ENCODE measurements around the gene TMOD3. TPM values are rescaled to one million over a fixed set of nuclear protein-coding genes. Genes with fewer than 3 reads are reported as not detected.

The TMOD3 gene
- total RNA-seq, 1 donor from 2014 or later: 39.0 TPM

GRCh38 chr15:51801391-51801835 is 28.0 kb upstream of the TMOD3 start:
- ChIA-PET POLR2A (no interaction called here), CTCF (interaction anchor here (2.1 kb wide), 1 partner anchor 87 kb away, joined by 4 read pairs; no protein-coding TSS in a partner anchor)
- H3K4me3 Mint-ChIP-seq: no peak overlapping the region
- DNase-seq (no peak), ATAC-seq (ENCODE audit: low read depth) (peak; percentile 81)
- no peaks in the 10 kb centered on the region for H3K27me3 Mint-ChIP-seq
- H3K36me3 Mint-ChIP-seq (ENCODE audit: low read depth): peaks cover 42% of the 10 kb centered on the region
- no peaks in the 10 kb centered on the region for H3K9me3 Mint-ChIP-seq
- intact Hi-C loops (cut with micrococcal nuclease): no loop called here
- peaks cover 6% of the 10 kb centered on the region for H3K4me1 Mint-ChIP-seq
- no peak overlapping the region for H3K27ac Mint-ChIP-seq
- no peak for TF ChIP-seq CTCF (IDR thresholded peaks at IDR 0.05)

- H3K4me3 Mint-ChIP-seq: no peak overlapping the region
- no peaks in the 10 kb centered on the region for H3K9me3 Mint-ChIP-seq
- ChIA-PET POLR2A (no interaction called here), CTCF (interaction anchor here (2.1 kb wide), 1 partner anchor 86 kb away, joined by 4 read pairs; no protein-coding TSS in a partner anchor)
- TF ChIP-seq CTCF (IDR thresholded peaks at IDR 0.05): no peak
- no peak for DNase-seq
- H3K36me3 Mint-ChIP-seq (ENCODE audit: low read depth): peaks cover 54% of the 10 kb centered on the region
- ATAC-seq (ENCODE audit: low read depth): no peak
- H3K27ac Mint-ChIP-seq: no peak overlapping the region
- intact Hi-C loops (cut with micrococcal nuclease): no loop called here
- no peaks in the 10 kb centered on the region for H3K27me3 Mint-ChIP-seq
- H3K4me1 Mint-ChIP-seq: peaks cover 6% of the 10 kb centered on the region
Observed at GRCh38 chr15:51802593-51802992, 26.9 kb upstream of the TMOD3 start.

GRCh38 chr15:51803965-51804364 is 25.5 kb upstream of the TMOD3 start:
- no peak overlapping the region for H3K4me3 Mint-ChIP-seq
- ATAC-seq (ENCODE audit: low read depth) (no peak), DNase-seq (no peak)
- no peak for TF ChIP-seq CTCF (IDR thresholded peaks at IDR 0.05)
- peaks cover 56% of the 10 kb centered on the region for H3K36me3 Mint-ChIP-seq (ENCODE audit: low read depth)
- no peaks in the 10 kb centered on the region for H3K9me3 Mint-ChIP-seq
- POLR2A ChIA-PET: no interaction called here
- CTCF ChIA-PET: no interaction called here
- H3K4me1 Mint-ChIP-seq: peaks cover 6% of the 10 kb centered on the region
- H3K27me3 Mint-ChIP-seq: no peaks in the 10 kb centered on the region
- intact Hi-C loops (cut with micrococcal nuclease): no loop called here
- no peak overlapping the region for H3K27ac Mint-ChIP-seq

- Mint-ChIP-seq H3K27me3 (no peaks in the 10 kb centered on the region), H3K4me3 (no peak overlapping the region), H3K36me3 (ENCODE audit: low read depth) (peaks cover 51% of the 10 kb centered on the region), H3K4me1 (peaks cover 5% of the 10 kb centered on the region), H3K9me3 (no peaks in the 10 kb centered on the region), H3K27ac (no peak overlapping the region)
- CTCF ChIA-PET: no interaction called here
- intact Hi-C loops (cut with micrococcal nuclease): no loop called here
- no peak for TF ChIP-seq CTCF (IDR thresholded peaks at IDR 0.05)
- POLR2A ChIA-PET: no interaction called here
- ATAC-seq (ENCODE audit: low read depth) (no peak), DNase-seq (no peak)
Observed at GRCh38 chr15:51806123-51806522, 23.3 kb upstream of the TMOD3 start.

- Mint-ChIP-seq H3K9me3 (no peaks in the 10 kb centered on the region), H3K36me3 (ENCODE audit: low read depth) (peaks cover 48% of the 10 kb centered on the region), H3K27ac (no peak overlapping the region), H3K4me1 (no peaks in the 10 kb centered on the region), H3K4me3 (no peak overlapping the region), H3K27me3 (no peaks in the 10 kb centered on the region)
- ChIA-PET POLR2A (no interaction called here), CTCF (no interaction called here)
- ATAC-seq (ENCODE audit: low read depth) (no peak), DNase-seq (no peak)
- intact Hi-C loops (cut with micrococcal nuclease): no loop called here
- no peak for TF ChIP-seq CTCF (IDR thresholded peaks at IDR 0.05)
Observed at GRCh38 chr15:51809457-51809856, 20.0 kb upstream of the TMOD3 start.

All from activated B cell treated with CpG ODN at 0.5 μM for 24 hours (primary cell).